ENCODE measurements around the gene LASP1NB.

Gene LASP1NB

GRCh38 chr17:38914741-38915638 is 10.4 kb upstream of the LASP1NB start (continued):
- TF ChIP-seq CTCF (CRISPR knock-in tag; IDR thresholded peaks at IDR 0.05) (peak; percentile 93), TSC22D2 (CRISPR knock-in tag; IDR thresholded peaks at IDR 0.05; ENCODE audit: borderline replicate concordance) (no peak), HOXA7 (CRISPR knock-in tag; IDR thresholded peaks at IDR 0.05) (no peak), CEBPZ (IDR thresholded peaks at IDR 0.05; ENCODE audit: low read length) (no peak), ZNF136 (CRISPR knock-in tag; IDR thresholded peaks at IDR 0.05; ENCODE audit: low read depth) (no peak), EZH2 (conservative IDR thresholded peaks at IDR 0.05; ENCODE audit: low read depth, low read length) (no peak), ZXDC (CRISPR knock-in tag; IDR thresholded peaks at IDR 0.05) (no peak), PTBP1 (IDR thresholded peaks at IDR 0.05; ENCODE audit: low read depth, low read length, poor library complexity, severe bottlenecking) (peak; percentile 24), MATR3 (CRISPR knock-in tag; IDR thresholded peaks at IDR 0.05) (no peak), ZNF30 (CRISPR knock-in tag; IDR thresholded peaks at IDR 0.05) (no peak), SATB2 (CRISPR knock-in tag; IDR thresholded peaks at IDR 0.05) (no peak), ZNF574 (CRISPR knock-in tag; IDR thresholded peaks at IDR 0.05) (peak; percentile 82), ZBTB42 (CRISPR knock-in tag; IDR thresholded peaks at IDR 0.05) (no peak), SIX1 (CRISPR knock-in tag; IDR thresholded peaks at IDR 0.05; ENCODE audit: borderline replicate concordance) (no peak), ZFP36L2 (CRISPR knock-in tag; IDR thresholded peaks at IDR 0.05) (no peak), SMARCC2 (IDR thresholded peaks at IDR 0.05) (no peak), ZIK1 (CRISPR knock-in tag; IDR thresholded peaks at IDR 0.05; ENCODE audit: borderline replicate concordance, low read depth) (no peak), POLR2AphosphoS2 (IDR thresholded peaks at IDR 0.05; ENCODE audit: low read depth, low read length) (no peak), TAF15 (IDR thresholded peaks at IDR 0.05; ENCODE audit: low read depth, low read length, poor library complexity, severe bottlenecking) (no peak)

All from HepG2 (cell line).